22Rv1 (cell line): ENCODE results near the gene TMEM183A.

Source experiments
- ZFX ChIP-seq: fragments of 450-650 bp; IDR thresholded peaks from 2 replicates; pipeline ENCODE4 v1.6.1; 2017; ENCODE audit warnings: antibody characterized with exemption, borderline replicate concordance
- TF ChIP-seq, protein P1 (sequence below): fragments of 450-650 bp; IDR thresholded peaks from 2 replicates; pipeline ENCODE4 v1.5.1; 2017; ENCODE audit warnings: mild to moderate bottlenecking

DNA sequence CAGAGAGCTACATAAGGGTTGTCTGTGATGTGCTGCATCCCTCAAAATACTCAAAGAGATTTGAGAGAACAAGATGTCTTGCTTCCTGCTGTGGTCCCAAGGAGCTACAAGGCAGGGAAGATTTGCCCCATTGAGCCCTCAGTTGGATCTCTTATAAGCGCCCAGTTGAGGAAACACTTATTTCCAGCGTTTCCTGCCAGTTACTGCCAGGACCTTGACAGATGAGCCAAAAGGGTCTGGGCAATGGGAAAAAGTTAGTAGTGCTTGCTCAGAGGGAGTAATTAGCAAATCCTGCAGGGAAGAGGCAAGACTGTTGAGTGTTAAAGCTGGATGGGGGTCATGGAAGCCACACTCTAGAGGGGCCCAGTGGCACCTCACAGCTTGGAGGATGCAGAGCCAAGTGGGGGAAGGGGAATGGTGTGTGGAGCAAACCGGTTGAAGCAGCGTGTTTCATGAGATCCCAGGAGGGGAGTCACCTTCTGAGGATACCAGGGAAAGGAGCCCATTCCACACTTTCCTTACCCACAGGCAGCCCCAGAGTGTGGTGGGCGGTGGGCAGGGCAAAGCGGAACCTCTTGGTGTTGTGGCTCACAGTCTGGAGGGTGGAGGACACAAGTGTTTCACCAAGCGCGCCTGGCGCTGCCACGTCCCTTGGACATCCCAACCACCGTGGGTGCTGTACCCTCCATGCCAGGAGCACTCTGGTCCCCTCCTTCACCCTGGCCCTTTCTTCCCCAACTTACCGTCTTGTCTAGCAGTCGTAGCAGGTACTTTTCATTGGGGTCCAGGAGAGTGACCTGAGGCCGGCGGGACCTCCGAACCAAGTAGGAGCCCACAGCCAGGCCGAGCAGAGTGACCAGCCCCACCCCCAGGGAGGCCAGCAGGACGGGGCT, 40.9 kb upstream of the TMEM183A start:
- TF ChIP-seq, protein P1, sequence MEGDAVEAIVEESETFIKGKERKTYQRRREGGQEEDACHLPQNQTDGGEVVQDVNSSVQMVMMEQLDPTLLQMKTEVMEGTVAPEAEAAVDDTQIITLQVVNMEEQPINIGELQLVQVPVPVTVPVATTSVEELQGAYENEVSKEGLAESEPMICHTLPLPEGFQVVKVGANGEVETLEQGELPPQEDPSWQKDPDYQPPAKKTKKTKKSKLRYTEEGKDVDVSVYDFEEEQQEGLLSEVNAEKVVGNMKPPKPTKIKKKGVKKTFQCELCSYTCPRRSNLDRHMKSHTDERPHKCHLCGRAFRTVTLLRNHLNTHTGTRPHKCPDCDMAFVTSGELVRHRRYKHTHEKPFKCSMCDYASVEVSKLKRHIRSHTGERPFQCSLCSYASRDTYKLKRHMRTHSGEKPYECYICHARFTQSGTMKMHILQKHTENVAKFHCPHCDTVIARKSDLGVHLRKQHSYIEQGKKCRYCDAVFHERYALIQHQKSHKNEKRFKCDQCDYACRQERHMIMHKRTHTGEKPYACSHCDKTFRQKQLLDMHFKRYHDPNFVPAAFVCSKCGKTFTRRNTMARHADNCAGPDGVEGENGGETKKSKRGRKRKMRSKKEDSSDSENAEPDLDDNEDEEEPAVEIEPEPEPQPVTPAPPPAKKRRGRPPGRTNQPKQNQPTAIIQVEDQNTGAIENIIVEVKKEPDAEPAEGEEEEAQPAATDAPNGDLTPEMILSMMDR: no peak
- TF ChIP-seq ZFX: no peak
